ENCODE results near the gene SLC31A1. TPM values are rescaled to one million over a fixed set of nuclear protein-coding genes. Genes with fewer than 3 reads are reported as not detected.

The SLC31A1 gene
- total RNA-seq, 1 donor = 45.2 TPM

DNA sequence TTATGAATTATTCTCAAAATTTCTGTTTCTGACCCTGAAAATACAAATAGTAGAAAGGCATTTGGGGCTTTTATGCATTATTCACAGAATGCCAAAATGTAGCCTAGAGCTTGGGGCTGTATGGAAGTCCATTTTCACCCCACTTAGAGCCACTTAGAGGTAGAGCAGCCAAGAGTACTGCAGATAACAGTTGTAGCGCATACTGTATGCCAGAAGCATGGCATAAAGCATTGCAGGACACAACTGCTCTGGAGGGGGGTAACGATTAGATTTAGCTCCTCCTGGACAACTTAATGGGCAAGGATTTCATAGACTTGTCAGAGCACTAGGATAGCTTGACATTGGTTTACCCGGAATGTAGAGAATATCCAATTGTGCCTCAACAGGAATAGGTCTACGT is 15.7 kb downstream of the SLC31A1 start:
- peaks cover 37% of the 10 kb centered on the region for H3K79me2 ChIP-seq (ENCODE audit: insufficient read depth, low read length)
- TF ChIP-seq, protein P1, sequence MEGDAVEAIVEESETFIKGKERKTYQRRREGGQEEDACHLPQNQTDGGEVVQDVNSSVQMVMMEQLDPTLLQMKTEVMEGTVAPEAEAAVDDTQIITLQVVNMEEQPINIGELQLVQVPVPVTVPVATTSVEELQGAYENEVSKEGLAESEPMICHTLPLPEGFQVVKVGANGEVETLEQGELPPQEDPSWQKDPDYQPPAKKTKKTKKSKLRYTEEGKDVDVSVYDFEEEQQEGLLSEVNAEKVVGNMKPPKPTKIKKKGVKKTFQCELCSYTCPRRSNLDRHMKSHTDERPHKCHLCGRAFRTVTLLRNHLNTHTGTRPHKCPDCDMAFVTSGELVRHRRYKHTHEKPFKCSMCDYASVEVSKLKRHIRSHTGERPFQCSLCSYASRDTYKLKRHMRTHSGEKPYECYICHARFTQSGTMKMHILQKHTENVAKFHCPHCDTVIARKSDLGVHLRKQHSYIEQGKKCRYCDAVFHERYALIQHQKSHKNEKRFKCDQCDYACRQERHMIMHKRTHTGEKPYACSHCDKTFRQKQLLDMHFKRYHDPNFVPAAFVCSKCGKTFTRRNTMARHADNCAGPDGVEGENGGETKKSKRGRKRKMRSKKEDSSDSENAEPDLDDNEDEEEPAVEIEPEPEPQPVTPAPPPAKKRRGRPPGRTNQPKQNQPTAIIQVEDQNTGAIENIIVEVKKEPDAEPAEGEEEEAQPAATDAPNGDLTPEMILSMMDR (IDR thresholded peaks at IDR 0.05; ENCODE audit: extremely low read depth, low read depth, low read length) = no peak

GRCh38 chr9:113238202-113238858 is 17.0 kb downstream of the SLC31A1 start:
- peaks cover 5% of the 10 kb centered on the region for H3K4me1 ChIP-seq (ENCODE audit: insufficient read depth, low read length)
- H3K27me3 ChIP-seq (ENCODE audit: insufficient read depth, low read length) = no peaks in the 10 kb centered on the region
- no peak overlapping the region for H3K4me2 ChIP-seq (ENCODE audit: insufficient read depth, low read length)
- peaks cover 32% of the 10 kb centered on the region for H3K79me2 ChIP-seq (ENCODE audit: insufficient read depth, low read length)
- H2AFZ ChIP-seq (ENCODE audit: low read length) = no peak overlapping the region
- DNase-seq (ENCODE audit: insufficient read length, low spot score, missing footprints) = no peak
- no peaks in the 10 kb centered on the region for H3K9me3 ChIP-seq (ENCODE audit: low read depth, low read length)
- H3K36me3 ChIP-seq (ENCODE audit: insufficient read depth, low read length) = no peaks in the 10 kb centered on the region
- H3K27ac ChIP-seq (ENCODE audit: low read depth, low read length) = no peak overlapping the region
- TF ChIP-seq, protein P1 (IDR thresholded peaks at IDR 0.05; ENCODE audit: extremely low read depth, low read depth, low read length) = no peak
- no peak overlapping the region for H3K4me3 ChIP-seq (ENCODE audit: insufficient read depth, low read length)
- H4K20me1 ChIP-seq (ENCODE audit: insufficient read depth, low read length) = peaks cover 10% of the 10 kb centered on the region

More for the DNA sequence above, 15.7 kb downstream of the SLC31A1 start:
- Histone ChIP-seq H3K9me3 (ENCODE audit: low read depth, low read length) (no peaks in the 10 kb centered on the region), H3K4me1 (ENCODE audit: insufficient read depth, low read length) (peaks cover 12% of the 10 kb centered on the region), H3K4me3 (ENCODE audit: insufficient read depth, low read length) (no peak overlapping the region), H3K4me2 (ENCODE audit: insufficient read depth, low read length) (no peak overlapping the region), H2AFZ (ENCODE audit: low read length) (no peak overlapping the region), H3K27ac (ENCODE audit: low read depth, low read length) (no peak overlapping the region), H3K36me3 (ENCODE audit: insufficient read depth, low read length) (no peaks in the 10 kb centered on the region), H4K20me1 (ENCODE audit: insufficient read depth, low read length) (peaks cover 10% of the 10 kb centered on the region), H3K27me3 (ENCODE audit: insufficient read depth, low read length) (no peaks in the 10 kb centered on the region)
- no peak for DNase-seq (ENCODE audit: insufficient read length, low spot score, missing footprints)

GRCh38 chr9:113238859-113239232 is 17.5 kb downstream of the SLC31A1 start:
- peaks cover 31% of the 10 kb centered on the region for H3K79me2 ChIP-seq (ENCODE audit: insufficient read depth, low read length)
- H3K4me3 ChIP-seq (ENCODE audit: insufficient read depth, low read length) = no peak overlapping the region
- no peak overlapping the region for H3K4me2 ChIP-seq (ENCODE audit: insufficient read depth, low read length)
- peak; percentile 15 for DNase-seq (ENCODE audit: insufficient read length, low spot score, missing footprints)
- no peaks in the 10 kb centered on the region for H3K27me3 ChIP-seq (ENCODE audit: insufficient read depth, low read length)
- TF ChIP-seq, protein P1 (IDR thresholded peaks at IDR 0.05; ENCODE audit: extremely low read depth, low read depth, low read length) = no peak
- no peak overlapping the region for H2AFZ ChIP-seq (ENCODE audit: low read length)
- H3K9me3 ChIP-seq (ENCODE audit: low read depth, low read length) = no peaks in the 10 kb centered on the region
- no peak overlapping the region for H3K27ac ChIP-seq (ENCODE audit: low read depth, low read length)
- H3K4me1 ChIP-seq (ENCODE audit: insufficient read depth, low read length) = peaks cover 3% of the 10 kb centered on the region
- no peaks in the 10 kb centered on the region for H3K36me3 ChIP-seq (ENCODE audit: insufficient read depth, low read length)
- peaks cover 10% of the 10 kb centered on the region for H4K20me1 ChIP-seq (ENCODE audit: insufficient read depth, low read length)

DNA sequence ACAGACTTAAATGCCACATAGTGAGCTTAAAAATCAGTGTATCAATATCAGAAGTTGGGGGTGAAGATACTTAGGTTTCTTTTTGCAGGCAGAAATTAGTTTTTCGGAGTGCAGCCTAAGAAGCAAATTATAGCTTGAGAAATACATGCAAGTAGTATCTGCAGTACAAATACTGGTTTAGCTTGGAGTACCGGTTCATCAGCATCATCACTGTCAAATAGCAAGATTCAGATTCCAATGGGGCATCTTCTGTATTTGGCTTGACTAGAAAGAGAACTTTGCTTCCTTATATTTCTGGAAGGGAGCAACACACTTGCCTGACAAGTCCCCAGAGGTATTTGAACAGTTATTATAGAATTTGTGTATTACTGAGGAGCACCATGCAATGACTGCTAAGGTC is 19.8 kb downstream of the SLC31A1 start:
- H3K27ac ChIP-seq (ENCODE audit: low read depth, low read length) = no peak overlapping the region
- no peaks in the 10 kb centered on the region for H3K27me3 ChIP-seq (ENCODE audit: insufficient read depth, low read length)
- H3K4me2 ChIP-seq (ENCODE audit: insufficient read depth, low read length) = no peak overlapping the region
- H2AFZ ChIP-seq (ENCODE audit: low read length) = no peak overlapping the region
- TF ChIP-seq, protein P1 (IDR thresholded peaks at IDR 0.05; ENCODE audit: extremely low read depth, low read depth, low read length) = no peak
- no peak for DNase-seq (ENCODE audit: insufficient read length, low spot score, missing footprints)
- no peak overlapping the region for H3K4me3 ChIP-seq (ENCODE audit: insufficient read depth, low read length)
- no peaks in the 10 kb centered on the region for H3K4me1 ChIP-seq (ENCODE audit: insufficient read depth, low read length)
- peaks cover 40% of the 10 kb centered on the region for H3K79me2 ChIP-seq (ENCODE audit: insufficient read depth, low read length)
- no peaks in the 10 kb centered on the region for H3K9me3 ChIP-seq (ENCODE audit: low read depth, low read length)
- peaks cover 10% of the 10 kb centered on the region for H4K20me1 ChIP-seq (ENCODE audit: insufficient read depth, low read length)
- H3K36me3 ChIP-seq (ENCODE audit: insufficient read depth, low read length) = no peaks in the 10 kb centered on the region

Data from osteoblast (primary cell).